DND-41 (cell line): ENCODE measurements around the gene ZNF367.

Experiments used
- ATAC-seq: fragments of 200-7000 bp; cut with Tn5 transposase; 3 replicates; pipeline ENCODE4 v1.9.1; 2021; ENCODE audit warnings: low read depth; ENCODE audit not compliant: insufficient read depth
- DNase-seq: peaks from one replicate; pipeline ENCODE4 v3.0.0-alpha.2; 2020
- H2AFZ ChIP-seq: 2 replicates; pipeline ENCODE4 v1.6.0; 2012; ENCODE audit warnings: low read depth, low read length
- H3K27ac ChIP-seq: 2 replicates; pipeline ENCODE4 v1.5.1; 2012; ENCODE audit warnings: low read length, inconsistent platforms
- H3K27me3 ChIP-seq: fragments of 200-600 bp; sonication (generic); 2 replicates; pipeline ENCODE4 v1.6.0; 2012; ENCODE audit warnings: low read length, mild to moderate bottlenecking, inconsistent platforms; ENCODE audit not compliant: insufficient read depth, poor library complexity
- H3K36me3 ChIP-seq: 2 replicates; pipeline ENCODE4 v1.5.1; 2012; ENCODE audit warnings: low read length, inconsistent platforms; ENCODE audit not compliant: insufficient read depth
- H3K4me1 ChIP-seq: 2 replicates; pipeline ENCODE4 v1.5.1; 2012; ENCODE audit warnings: mild to moderate bottlenecking, low read length; ENCODE audit not compliant: insufficient read depth
- H3K4me2 ChIP-seq: 2 replicates; pipeline ENCODE4 v1.6.0; 2012; ENCODE audit warnings: mild to moderate bottlenecking, moderate library complexity, low read length, inconsistent platforms; ENCODE audit not compliant: insufficient read depth
- H3K4me3 ChIP-seq, 2 experiments: fragments of 200-600 bp in 1 of 2; shearing (Covaris generic) in 1 of 2; 2 replicates each; pipeline ENCODE4 v1.5.1; 2012 to 2016; ENCODE audit warnings: inconsistent platforms in 2 of 2, low read length in 2 of 2, mild to moderate bottlenecking in 2 of 2, low read depth in 1 of 2, moderate library complexity in 1 of 2
- H3K79me2 ChIP-seq: 2 replicates; pipeline ENCODE4 v1.6.0; 2012; ENCODE audit warnings: low read length, inconsistent platforms; ENCODE audit not compliant: insufficient read depth
- H3K9ac ChIP-seq: 2 replicates; pipeline ENCODE4 v1.6.0; 2012; ENCODE audit warnings: low read depth, mild to moderate bottlenecking, inconsistent platforms, low read length, moderate library complexity
- H3K9me3 ChIP-seq: 2 replicates; pipeline ENCODE4 v1.5.1; 2012; ENCODE audit warnings: low read length, moderate library complexity, mild to moderate bottlenecking, inconsistent platforms; ENCODE audit not compliant: insufficient read depth, severe bottlenecking
- H4K20me1 ChIP-seq: 2 replicates; pipeline ENCODE4 v1.6.0; 2012; ENCODE audit warnings: low read length; ENCODE audit not compliant: insufficient read depth
- EZH2 ChIP-seq: IDR thresholded peaks from 3 replicates; pipeline ENCODE4 v1.6.1; 2012; ENCODE audit warnings: borderline replicate concordance, low read depth, mild to moderate bottlenecking, moderate library complexity, low read length, inconsistent platforms; ENCODE audit not compliant: severe bottlenecking
- TF ChIP-seq, protein P1 (sequence below): IDR thresholded peaks from 2 replicates; pipeline ENCODE4 v1.5.1; 2012; ENCODE audit warnings: borderline replicate concordance, low read length, moderate library complexity, mild to moderate bottlenecking; ENCODE audit not compliant: poor library complexity, severe bottlenecking; ENCODE audit errors: extremely low read depth

The ZNF367 gene

GRCh38 chr9:96340707-96341106 lies 77.5 kb downstream of the ZNF367 start:
- Histone ChIP-seq H3K27ac (no peak overlapping the region), H3K4me2 (no peak overlapping the region), H3K27me3 (no peaks in the 10 kb centered on the region), H3K4me1 (no peaks in the 10 kb centered on the region), H3K9me3 (no peaks in the 10 kb centered on the region), H3K9ac (no peak overlapping the region), H3K4me3 (no peak overlapping the region), H4K20me1 (no peaks in the 10 kb centered on the region), H3K79me2 (no peaks in the 10 kb centered on the region), H3K36me3 (no peaks in the 10 kb centered on the region), H2AFZ (no peak overlapping the region)
- no peak for ATAC-seq
- TF ChIP-seq, protein P1, sequence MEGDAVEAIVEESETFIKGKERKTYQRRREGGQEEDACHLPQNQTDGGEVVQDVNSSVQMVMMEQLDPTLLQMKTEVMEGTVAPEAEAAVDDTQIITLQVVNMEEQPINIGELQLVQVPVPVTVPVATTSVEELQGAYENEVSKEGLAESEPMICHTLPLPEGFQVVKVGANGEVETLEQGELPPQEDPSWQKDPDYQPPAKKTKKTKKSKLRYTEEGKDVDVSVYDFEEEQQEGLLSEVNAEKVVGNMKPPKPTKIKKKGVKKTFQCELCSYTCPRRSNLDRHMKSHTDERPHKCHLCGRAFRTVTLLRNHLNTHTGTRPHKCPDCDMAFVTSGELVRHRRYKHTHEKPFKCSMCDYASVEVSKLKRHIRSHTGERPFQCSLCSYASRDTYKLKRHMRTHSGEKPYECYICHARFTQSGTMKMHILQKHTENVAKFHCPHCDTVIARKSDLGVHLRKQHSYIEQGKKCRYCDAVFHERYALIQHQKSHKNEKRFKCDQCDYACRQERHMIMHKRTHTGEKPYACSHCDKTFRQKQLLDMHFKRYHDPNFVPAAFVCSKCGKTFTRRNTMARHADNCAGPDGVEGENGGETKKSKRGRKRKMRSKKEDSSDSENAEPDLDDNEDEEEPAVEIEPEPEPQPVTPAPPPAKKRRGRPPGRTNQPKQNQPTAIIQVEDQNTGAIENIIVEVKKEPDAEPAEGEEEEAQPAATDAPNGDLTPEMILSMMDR = no peak
- TF ChIP-seq EZH2 = no peak
- DNase-seq = no peak

GRCh38 chr9:96338299-96338698 lies 79.9 kb downstream of the ZNF367 start:
- H3K27ac ChIP-seq = no peak overlapping the region
- H3K9me3 ChIP-seq = no peaks in the 10 kb centered on the region
- H3K27me3 ChIP-seq = no peaks in the 10 kb centered on the region
- no peaks in the 10 kb centered on the region for H4K20me1 ChIP-seq
- ATAC-seq = no peak
- H3K9ac ChIP-seq = no peak overlapping the region
- TF ChIP-seq, protein P1 = no peak
- TF ChIP-seq EZH2 = no peak
- no peaks in the 10 kb centered on the region for H3K79me2 ChIP-seq
- H3K36me3 ChIP-seq = no peaks in the 10 kb centered on the region
- H2AFZ ChIP-seq = no peak overlapping the region
- H3K4me1 ChIP-seq = no peaks in the 10 kb centered on the region
- H3K4me2 ChIP-seq = no peak overlapping the region
- DNase-seq = no peak
- H3K4me3 ChIP-seq = no peak overlapping the region
